Measurements from ENCODE around the gene RUNDC1.
A peak's percentile ranks its signal among the peaks of the same experiment; 100 is the strongest.

RUNDC1 gene

GRCh38 chr17:43034894-43035293, 54.5 kb downstream of the RUNDC1 start:
- no peaks in the 10 kb centered on the region for H3K36me3 ChIP-seq (ENCODE audit: insufficient read depth, low read depth, low read length)
- no peaks in the 10 kb centered on the region for H3K27me3 ChIP-seq (ENCODE audit: insufficient read depth, low read length)
- H3K9me3 ChIP-seq (ENCODE audit: insufficient read depth, low read depth, low read length): no peaks in the 10 kb centered on the region
- peak overlapping the region; percentile 44 for H3K4me3 ChIP-seq (ENCODE audit: low read length)
- H3K27ac ChIP-seq (ENCODE audit: low read length): no peak overlapping the region
- H3K9ac ChIP-seq (ENCODE audit: low read depth, low read length): peak overlapping the region; percentile 70; the same call in 1 of the 2 replicates
- H3K4me1 ChIP-seq (ENCODE audit: insufficient read depth, low read length): peaks cover 32% of the 10 kb centered on the region

GRCh38 chr17:43039646-43040045, 59.3 kb downstream of the RUNDC1 start:
- no peak overlapping the region for H3K4me3 ChIP-seq (ENCODE audit: low read length)

GRCh38 chr17:43040655-43041054, 60.3 kb downstream of the RUNDC1 start:
- Histone ChIP-seq H3K9me3 (ENCODE audit: insufficient read depth, low read depth, low read length) (no peaks in the 10 kb centered on the region), H3K27ac (ENCODE audit: low read length) (peak overlapping the region; percentile 15), H3K4me3 (ENCODE audit: low read length) (no peak overlapping the region), H3K9ac (ENCODE audit: low read depth, low read length) (no peak overlapping the region; the same call in none of the 2 replicates), H3K36me3 (ENCODE audit: insufficient read depth, low read depth, low read length) (peaks cover 6% of the 10 kb centered on the region; the same call in 1 of the 2 replicates), H3K27me3 (ENCODE audit: insufficient read depth, low read length) (no peaks in the 10 kb centered on the region), H3K4me1 (ENCODE audit: insufficient read depth, low read length) (peaks cover 39% of the 10 kb centered on the region)

More at GRCh38 chr17:43039646-43040045, 59.3 kb downstream of the RUNDC1 start:
- H3K27ac ChIP-seq (ENCODE audit: low read length): no peak overlapping the region
- peaks cover 5% of the 10 kb centered on the region; the same call in 1 of the 2 replicates for H3K36me3 ChIP-seq (ENCODE audit: insufficient read depth, low read depth, low read length)
- no peaks in the 10 kb centered on the region for H3K27me3 ChIP-seq (ENCODE audit: insufficient read depth, low read length)
- no peaks in the 10 kb centered on the region for H3K9me3 ChIP-seq (ENCODE audit: insufficient read depth, low read depth, low read length)
- H3K9ac ChIP-seq (ENCODE audit: low read depth, low read length): no peak overlapping the region
- H3K4me1 ChIP-seq (ENCODE audit: insufficient read depth, low read length): peaks cover 49% of the 10 kb centered on the region

- Histone ChIP-seq H3K4me3 (ENCODE audit: low read length) (peak overlapping the region; percentile 9; the same call in 1 of the 2 replicates), H3K36me3 (ENCODE audit: insufficient read depth, low read depth, low read length) (peaks cover 11% of the 10 kb centered on the region; the same call in 1 of the 2 replicates), H3K4me1 (ENCODE audit: insufficient read depth, low read length) (peaks cover 35% of the 10 kb centered on the region), H3K27me3 (ENCODE audit: insufficient read depth, low read length) (no peaks in the 10 kb centered on the region), H3K9ac (ENCODE audit: low read depth, low read length) (peak overlapping the region; percentile 32; the same call in 1 of the 2 replicates), H3K27ac (ENCODE audit: low read length) (peak overlapping the region; percentile 72), H3K9me3 (ENCODE audit: insufficient read depth, low read depth, low read length) (no peaks in the 10 kb centered on the region)
These were observed 61.8 kb downstream of the RUNDC1 start for GRCh38 chr17:43042025-43042628.
